HuH-7 (cell line): ENCODE results near the gene CHST11.
"Not testable (repeated sequence)": the region's sequence is repeated elsewhere in the genome, so short reads cannot be mapped to it uniquely, and the experiment has no call there.

ENCODE experiments used
- DNase-seq: peaks from one replicate; pipeline ENCODE4 v3.0.0; 2011; ENCODE audit warnings: low spot score

Gene CHST11

DNA sequence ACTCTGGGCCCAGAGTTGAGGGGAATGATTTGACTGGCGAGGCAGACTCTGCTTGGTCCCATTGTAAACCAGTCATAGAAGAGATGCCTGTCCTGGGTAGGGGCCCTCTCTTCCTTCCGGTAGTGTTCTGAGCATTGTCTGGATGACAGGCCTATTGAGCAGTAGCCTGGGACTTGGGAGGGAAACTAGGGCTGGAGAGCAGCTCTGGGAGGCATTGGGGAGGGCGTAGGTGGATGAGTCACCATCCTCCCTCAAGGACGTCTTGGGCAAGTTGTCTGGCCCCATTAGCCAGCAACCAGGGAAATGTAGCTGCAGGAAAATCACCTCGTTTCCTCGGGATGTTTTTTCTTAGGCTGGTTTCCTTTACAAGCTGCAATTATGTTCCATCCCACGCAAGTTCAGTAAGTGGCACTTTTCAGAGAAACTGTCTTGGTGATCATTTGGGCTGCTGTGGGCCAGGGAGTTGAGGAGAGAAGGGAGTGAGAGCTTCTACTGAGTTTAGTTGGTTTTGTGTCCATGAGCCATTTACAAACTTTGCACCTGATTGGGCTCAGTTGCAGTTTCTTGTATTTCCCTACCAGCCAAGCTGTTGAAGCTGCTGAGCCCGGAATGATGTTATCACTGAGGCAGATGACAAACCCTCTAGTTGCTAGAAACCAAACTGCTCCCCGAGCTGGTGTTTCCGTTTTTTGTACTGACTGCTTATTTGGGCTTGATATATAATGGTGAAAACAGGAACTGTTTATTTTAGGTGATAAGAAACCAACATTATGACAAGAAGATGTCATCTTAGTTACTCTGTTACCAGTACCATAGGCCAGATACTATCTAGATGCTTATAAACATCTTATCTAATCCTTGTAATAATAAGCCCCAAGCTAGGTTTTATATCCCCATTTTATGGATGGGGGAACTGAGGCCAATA is 147.6 kb downstream of the CHST11 start:
- no peak for DNase-seq

DNA sequence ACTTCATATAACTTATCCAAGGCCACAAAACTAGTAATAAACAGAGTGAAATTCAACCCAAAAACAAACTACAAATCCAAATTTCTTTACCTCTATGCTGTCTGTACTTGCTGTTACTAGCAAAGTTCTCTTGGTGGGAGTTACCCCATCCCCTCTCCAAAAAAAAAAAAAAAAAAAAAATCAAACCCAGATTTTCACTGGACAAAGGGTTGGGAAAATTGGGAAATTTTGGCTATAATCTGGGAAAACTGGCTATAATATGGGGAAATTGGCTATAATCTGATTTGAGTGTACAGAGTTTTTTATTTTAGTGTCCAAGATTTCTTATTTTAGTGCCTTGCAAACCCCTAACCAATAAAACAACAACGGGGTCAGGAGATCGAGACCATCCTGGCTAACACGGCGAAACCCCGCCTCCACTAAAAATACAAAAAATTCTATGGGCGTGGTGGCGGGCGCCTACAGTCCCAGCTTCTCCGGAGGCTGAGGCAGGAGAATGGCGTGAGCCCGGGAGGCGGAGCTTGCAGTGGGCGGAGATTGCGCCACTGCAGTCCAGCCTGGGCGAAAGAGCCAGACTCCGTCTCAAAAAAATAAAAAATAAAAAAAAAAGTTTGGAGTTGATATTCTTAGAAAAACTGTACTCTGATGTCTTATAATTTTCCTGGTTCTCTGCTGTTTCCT is 148.4 kb downstream of the CHST11 start:
- no peak for DNase-seq

- no peak for DNase-seq
Measured at GRCh38 chr12:104605685-104606084, 148.9 kb downstream of the CHST11 start.

GRCh38 chr12:104608998-104609397 is 152.2 kb downstream of the CHST11 start:
- no peak for DNase-seq

GRCh38 chr12:104609445-104609844 is 152.7 kb downstream of the CHST11 start:
- DNase-seq = no peak

GRCh38 chr12:104610513-104611235 is 153.9 kb downstream of the CHST11 start:
- no peak for DNase-seq

DNA sequence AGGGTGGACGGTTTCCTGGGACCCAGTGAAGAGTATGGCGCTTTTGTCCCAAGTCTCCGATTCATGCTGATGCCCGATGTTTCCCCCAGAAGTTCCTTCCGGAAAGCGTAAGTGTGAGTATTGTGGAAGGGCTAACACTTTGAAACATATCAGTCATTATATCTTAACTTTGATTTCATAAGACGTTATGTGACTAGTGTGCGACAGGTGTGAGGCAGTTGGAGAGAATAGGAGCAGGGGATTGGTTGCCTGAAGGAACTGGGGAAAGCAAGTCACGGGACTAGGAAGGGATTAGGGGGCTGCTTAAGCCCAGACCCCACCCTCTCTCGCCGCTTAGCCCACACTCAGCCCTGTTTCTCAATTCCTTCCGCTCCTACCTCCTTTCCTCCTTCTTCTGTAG is 154.9 kb downstream of the CHST11 start:
- no peak for DNase-seq

DNA sequence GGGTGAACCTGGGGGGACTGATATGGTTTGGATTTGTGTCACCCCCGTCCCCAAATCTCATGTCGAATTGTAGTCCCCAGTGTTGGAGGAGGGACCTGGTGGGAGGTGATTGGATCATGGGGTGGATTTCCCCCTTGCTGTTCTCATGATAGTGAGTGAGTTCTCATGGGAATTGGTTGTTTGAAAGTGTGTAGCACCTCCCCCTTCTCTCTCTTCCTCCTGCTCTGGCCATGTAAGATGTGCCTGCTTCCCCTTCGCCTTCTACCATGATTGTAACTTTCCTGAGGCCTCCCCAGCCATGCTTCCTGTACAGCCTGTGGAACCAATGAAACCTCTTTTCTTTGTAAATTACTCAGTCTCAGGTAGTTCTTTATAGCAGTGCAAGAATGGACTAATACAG is 156.6 kb downstream of the CHST11 start:
- DNase-seq = not testable (repeated sequence)

DNA sequence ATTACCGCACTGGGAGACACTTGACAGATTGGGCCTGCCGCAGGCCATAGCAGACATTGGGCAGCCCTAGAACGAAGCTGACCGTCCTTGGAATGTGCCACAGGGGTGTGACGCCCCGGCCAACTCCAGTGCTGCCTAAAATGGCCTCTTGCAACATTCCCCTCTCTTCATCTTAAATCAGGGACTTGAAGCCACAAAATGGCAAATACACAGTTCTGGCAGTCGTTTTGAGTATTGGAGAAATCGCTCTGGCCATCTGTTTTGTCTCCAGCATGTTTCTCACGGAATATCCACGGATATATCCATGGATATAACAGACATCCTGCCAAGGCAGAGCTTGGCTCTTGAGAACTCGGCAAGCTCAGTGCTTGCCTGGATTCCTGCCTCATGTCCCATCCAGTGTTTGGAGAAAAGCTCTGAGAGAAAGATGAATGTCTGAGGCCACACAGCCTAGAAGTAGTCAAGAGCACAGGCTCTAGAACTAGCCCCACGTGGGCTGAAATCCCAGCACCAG is 158.4 kb downstream of the CHST11 start:
- DNase-seq = no peak

DNA sequence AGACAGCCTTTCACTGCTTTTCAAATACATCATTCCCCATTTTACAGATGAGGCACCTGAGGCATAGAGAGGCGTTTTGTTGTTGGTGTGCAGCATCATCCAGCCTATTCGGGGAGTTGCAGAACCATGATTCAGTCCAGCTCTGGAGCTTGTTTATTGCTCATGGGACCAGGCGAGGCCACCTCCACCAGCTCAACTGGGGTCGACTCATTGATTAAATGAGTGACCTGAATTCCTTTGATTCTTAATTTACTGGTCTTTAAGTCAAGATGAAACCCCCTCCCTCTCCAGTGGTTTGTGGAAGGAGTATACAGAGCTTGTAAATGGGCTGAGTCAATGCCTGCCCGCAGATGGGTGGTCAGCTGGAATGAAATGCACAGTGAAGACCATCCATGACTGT is 161.9 kb downstream of the CHST11 start:
- no peak for DNase-seq

GRCh38 chr12:104619305-104619704 is 162.6 kb downstream of the CHST11 start:
- no peak for DNase-seq

- DNase-seq = no peak
Measured at GRCh38 chr12:104620837-104621531, 164.2 kb downstream of the CHST11 start.

- DNase-seq = no peak
Measured at GRCh38 chr12:104622928-104623327, 166.2 kb downstream of the CHST11 start.

- DNase-seq = no peak
Measured at GRCh38 chr12:104623883-104624282, 167.1 kb downstream of the CHST11 start.

GRCh38 chr12:104624529-104624928 is 167.8 kb downstream of the CHST11 start:
- no peak for DNase-seq

- DNase-seq = no peak
Measured at GRCh38 chr12:104626069-104626837, 169.5 kb downstream of the CHST11 start.

GRCh38 chr12:104627231-104627989 is 170.7 kb downstream of the CHST11 start:
- no peak for DNase-seq

DNA sequence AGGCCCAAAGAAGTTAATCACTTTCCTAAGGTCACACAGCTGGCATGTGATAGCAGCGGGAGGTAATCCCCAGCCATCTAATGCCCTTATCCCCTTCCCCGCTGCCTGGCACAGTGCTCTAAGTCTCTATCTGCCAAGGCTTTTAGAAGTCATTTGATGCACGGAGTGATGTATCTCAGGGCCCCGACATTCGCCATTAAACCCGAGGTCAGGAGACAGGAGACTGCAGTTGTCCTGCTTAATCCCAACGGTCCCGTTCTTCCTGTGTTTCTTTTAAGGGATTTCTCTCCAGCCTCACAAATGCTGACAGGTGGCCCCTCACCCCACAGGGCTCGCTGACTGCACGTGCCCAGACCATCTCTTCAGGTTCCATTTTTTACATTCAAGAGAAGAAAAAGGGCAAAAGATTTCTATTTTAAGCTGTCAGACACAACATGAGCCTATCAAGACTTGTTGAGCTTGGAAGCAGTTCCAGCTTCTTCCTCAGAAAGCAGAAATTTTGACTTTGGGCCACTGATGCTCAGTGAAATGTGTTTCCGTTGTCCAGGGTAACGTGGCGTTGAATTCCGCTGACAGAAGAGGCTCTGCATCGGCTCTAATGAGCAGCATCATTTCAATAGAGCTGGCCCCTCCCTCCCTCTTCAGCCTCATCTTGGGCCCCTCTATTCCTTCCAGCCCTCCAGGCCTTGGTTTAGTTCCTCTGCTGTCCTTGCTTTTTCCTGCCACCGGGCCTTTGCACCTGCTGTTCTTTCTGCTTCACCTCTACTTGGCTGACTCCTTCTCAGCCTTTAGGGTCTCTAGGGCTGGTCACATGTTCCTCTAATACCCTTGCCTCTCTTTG is 171.5 kb downstream of the CHST11 start:
- no peak for DNase-seq

DNA sequence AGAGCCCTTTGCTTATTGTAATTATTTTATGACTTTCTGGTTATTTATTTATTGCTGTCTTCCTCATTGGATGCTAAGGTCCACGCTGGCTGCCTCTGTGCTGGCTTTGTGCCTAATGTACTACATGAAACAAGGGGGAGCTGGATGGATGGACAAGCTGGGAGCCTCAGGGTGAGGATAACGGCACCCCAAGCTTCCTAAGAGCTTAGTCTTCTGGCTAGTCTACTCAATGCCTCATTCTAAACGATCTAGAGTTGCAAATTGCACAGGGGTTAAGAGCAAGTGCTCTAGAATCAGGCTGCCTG is 172.0 kb downstream of the CHST11 start:
- DNase-seq = no peak
